Measurements from ENCODE around the gene NIPSNAP3A. TPM values are rescaled to one million over a fixed set of nuclear protein-coding genes. Genes with fewer than 3 reads are reported as not detected.

NIPSNAP3A gene
- total RNA-seq, 1 experiment from 2014 or later = 17.4 TPM

DNA sequence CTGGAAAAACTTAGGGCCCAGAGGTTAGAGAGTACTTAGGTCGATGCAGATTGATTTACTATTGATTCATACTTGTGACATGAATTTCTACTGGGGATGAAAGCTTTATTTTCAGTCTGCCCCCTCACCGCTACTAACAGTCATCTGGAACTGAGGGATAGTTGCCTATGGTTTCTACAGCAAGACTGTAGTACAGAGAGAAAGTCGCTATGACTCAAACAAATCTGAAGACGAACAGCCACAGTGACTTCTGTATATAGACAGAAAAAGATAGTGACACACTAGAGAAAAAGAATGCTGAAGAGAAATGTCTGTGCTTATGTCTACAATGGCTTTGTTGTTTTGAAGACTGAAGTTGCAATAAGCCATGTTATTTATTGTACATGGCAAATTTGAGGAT lies 35.9 kb upstream of the NIPSNAP3A start:
- TF ChIP-seq TCF7L2 (IDR thresholded peaks at IDR 0.05; ENCODE audit: low read depth, low read length) (no peak), CTCF (IDR thresholded peaks at IDR 0.05) (no peak), REST (IDR thresholded peaks at IDR 0.05; ENCODE audit: insufficient read depth in 1 of 2, low read depth in 2 of 2, low read length in 1 of 2) (no peak), POLR2AphosphoS5 (IDR thresholded peaks at IDR 0.05; ENCODE audit: low read depth, low read length) (no peak)
- Histone ChIP-seq H3K4me1 (ENCODE audit: control insufficient read depth, insufficient read depth, low read length) (no peaks in the 10 kb centered on the region), H3K36me3 (ENCODE audit: control insufficient read depth, insufficient read depth, low read length) (no peaks in the 10 kb centered on the region), H3K27ac (ENCODE audit: low read length) (no peak overlapping the region), H3K9me3 (ENCODE audit: control insufficient read depth, insufficient read depth, low read depth, low read length) (no peaks in the 10 kb centered on the region), H3K27me3 (ENCODE audit: control insufficient read depth, insufficient read depth, low read length) (no peaks in the 10 kb centered on the region), H3K4me3 (ENCODE audit: low read depth in 2 of 2, low read length in 2 of 2) (no peak overlapping the region)
- POLR2A ChIA-PET = no interaction called here
- DNase-seq (ENCODE audit: low read depth, low spot score) (no peak), ATAC-seq (no peak)
- intact Hi-C loops (cut with micrococcal nuclease; ENCODE audit: unreplicated experiment) = no loop called here
- in situ Hi-C loops (cut with HindIII; ENCODE audit: low pct_unique_long_range_greater_than_20kb, low sequenced_read_pairs) = no loop called here
- BruUV-seq (replicated peaks) = no TSS peak
- CTCF ChIA-PET = no interaction called here

DNA sequence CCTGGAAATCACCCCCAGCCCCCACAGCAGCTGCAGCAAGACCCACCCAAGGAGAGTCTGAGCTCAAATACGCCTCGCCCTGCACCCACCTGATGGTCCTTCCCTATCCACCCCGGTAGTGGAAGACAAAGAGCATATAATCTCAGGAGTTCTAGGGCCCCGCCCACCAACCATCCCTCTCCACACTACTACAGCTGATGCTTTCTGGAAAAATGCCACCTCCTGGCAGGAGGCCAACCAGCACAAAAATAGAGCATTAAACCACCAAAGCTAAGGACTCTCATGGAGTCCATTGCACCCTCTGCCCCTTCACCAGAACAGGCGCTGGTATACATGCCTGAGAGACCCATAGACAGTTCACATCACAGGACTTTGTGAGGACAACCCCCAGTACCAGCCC lies 22.5 kb upstream of the NIPSNAP3A start:
- Histone ChIP-seq H3K4me3 (ENCODE audit: low read depth in 2 of 2, low read length in 2 of 2) (no peak overlapping the region), H3K36me3 (ENCODE audit: control insufficient read depth, insufficient read depth, low read length) (no peaks in the 10 kb centered on the region), H3K27me3 (ENCODE audit: control insufficient read depth, insufficient read depth, low read length) (no peaks in the 10 kb centered on the region), H3K9me3 (ENCODE audit: control insufficient read depth, insufficient read depth, low read depth, low read length) (no peaks in the 10 kb centered on the region), H3K27ac (ENCODE audit: low read length) (no peak overlapping the region), H3K4me1 (ENCODE audit: control insufficient read depth, insufficient read depth, low read length) (no peaks in the 10 kb centered on the region)
- BruUV-seq (replicated peaks) = no TSS peak
- intact Hi-C loops (cut with micrococcal nuclease; ENCODE audit: unreplicated experiment) = no loop called here
- DNase-seq (ENCODE audit: low read depth, low spot score) (no peak), ATAC-seq (no peak)
- POLR2A ChIA-PET = no interaction called here
- TF ChIP-seq POLR2AphosphoS5 (IDR thresholded peaks at IDR 0.05; ENCODE audit: low read depth, low read length) (no peak), REST (IDR thresholded peaks at IDR 0.05; ENCODE audit: insufficient read depth in 1 of 2, low read depth in 2 of 2, low read length in 1 of 2) (no peak), SIN3A (IDR thresholded peaks at IDR 0.05; ENCODE audit: borderline replicate concordance, insufficient read depth, low read depth, low read length) (no peak), CTCF (IDR thresholded peaks at IDR 0.05) (no peak), TCF7L2 (IDR thresholded peaks at IDR 0.05; ENCODE audit: low read depth, low read length) (no peak)
- CTCF ChIA-PET = no interaction called here
- in situ Hi-C loops (cut with HindIII; ENCODE audit: low pct_unique_long_range_greater_than_20kb, low sequenced_read_pairs) = no loop called here

Data from Panc1 (cell line).